HG03520 (cell line): ENCODE measurements around the gene HMGCS2.

Experiments
- ATAC-seq: cut with Tn5 transposase; IDR thresholded peaks from one replicate; pipeline ENCODE4 v1.9.1; 2021; ENCODE audit warnings: mild to moderate bottlenecking, moderate library complexity; ENCODE audit not compliant: unreplicated experiment

The HMGCS2 gene

DNA sequence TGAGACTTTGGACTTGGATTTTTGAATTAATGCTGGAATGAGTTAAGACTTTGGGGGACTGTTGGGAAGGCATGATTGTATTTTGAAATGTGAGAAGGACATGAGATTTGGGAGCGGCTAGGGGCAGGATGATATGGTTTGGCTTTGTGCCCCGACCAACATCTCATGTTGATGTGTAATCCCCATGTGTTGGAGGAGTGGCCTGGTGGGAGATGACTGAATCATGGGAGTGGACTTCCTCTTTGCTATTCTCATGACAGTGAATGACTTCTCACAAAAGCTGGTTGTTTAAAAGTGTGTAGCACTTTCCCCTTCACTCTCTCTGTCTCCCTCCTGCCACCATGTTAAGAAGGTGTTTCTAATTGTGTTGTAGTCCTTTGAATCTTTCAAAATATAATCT lies 66.3 kb downstream of the HMGCS2 start:
- no peak for ATAC-seq

GRCh38 chr1:119701659-119702058 lies 67.0 kb downstream of the HMGCS2 start:
- no peak for ATAC-seq

- ATAC-seq, result no peak
Observed at GRCh38 chr1:119700326-119700725, 68.4 kb downstream of the HMGCS2 start.
